HEK293 (cell line): ENCODE data around the gene CLMN.

ENCODE experiments used
- CTCF ChIA-PET: fragments of 350-600 bp; formaldehyde crosslinking; extraction: SDS; loops from one replicate; lab custom pipeline; 2021; ENCODE audit warnings: antibody characterized with exemption; lab: Yijun Ruan, JAX
- POLR2A ChIA-PET: fragments of 300-600 bp; formaldehyde crosslinking; extraction: SDS; loops from one replicate; lab custom pipeline; 2020; ENCODE audit warnings: antibody characterized with exemption, inconsistent platforms; lab: Yijun Ruan, JAX
- H3K27ac ChIP-seq: fragments of 200-500 bp; sonication (Bioruptor generic); 2 replicates; pipeline ENCODE4 v1.5.1; 2014; ENCODE audit warnings: low read depth, low read length, control low read depth, inconsistent platforms; ENCODE audit errors: extremely low read depth
- H3K36me3 ChIP-seq, 2 experiments: fragments of 200-500 bp in 1 of 2; sonication (Bioruptor generic) in 1 of 2; 1 replicate in 1 of 2; 2 replicates in 1 of 2; pipeline ENCODE4 v1.5.1; 2014 to 2017; ENCODE audit warnings: inconsistent platforms in 2 of 2, low read length in 2 of 2; ENCODE audit not compliant: control insufficient read depth in 2 of 2, insufficient read depth in 1 of 2
- H3K4me1 ChIP-seq: fragments of 200-500 bp; sonication (Bioruptor generic); 2 replicates; pipeline ENCODE4 v1.5.1; 2014; ENCODE audit warnings: mild to moderate bottlenecking, low read length, inconsistent platforms; ENCODE audit not compliant: control insufficient read depth, insufficient read depth
- H3K4me3 ChIP-seq: 2 replicates; pipeline ENCODE4 v1.5.1; 2011; ENCODE audit warnings: low read depth, mild to moderate bottlenecking, control low read depth, low read length, moderate library complexity
- H3K9me3 ChIP-seq: fragments of 200-500 bp; sonication (Bioruptor generic); 2 replicates; pipeline ENCODE4 v1.5.1; 2014; ENCODE audit warnings: low read depth, low read length, inconsistent platforms; ENCODE audit not compliant: control insufficient read depth, insufficient read depth
- BCL11A ChIP-seq: fragments of 450-650 bp; formaldehyde crosslinking; IDR thresholded peaks from 2 replicates; pipeline ENCODE4 v1.5.1; 2016; ENCODE audit warnings: low read depth, missing biosample characterization, missing genetic modification characterization
- FEZF1 ChIP-seq: fragments of 450-650 bp; formaldehyde crosslinking; IDR thresholded peaks from 2 replicates; pipeline ENCODE4 v1.5.1; 2016; ENCODE audit warnings: missing biosample characterization, missing genetic modification characterization
- PRDM2 ChIP-seq: fragments of 450-650 bp; formaldehyde crosslinking; IDR thresholded peaks from 2 replicates; pipeline ENCODE4 v1.5.1; 2016; ENCODE audit warnings: missing biosample characterization, missing genetic modification characterization, borderline replicate concordance
- SP2 ChIP-seq: fragments of 450-650 bp; formaldehyde crosslinking; IDR thresholded peaks from 2 replicates; pipeline ENCODE4 v1.5.1; 2016; ENCODE audit warnings: missing biosample characterization, missing genetic modification characterization
- ZBTB10 ChIP-seq: fragments of 450-650 bp; formaldehyde crosslinking; IDR thresholded peaks from 2 replicates; pipeline ENCODE4 v1.5.1; 2016; ENCODE audit warnings: missing biosample characterization, missing genetic modification characterization
- ZBTB21 ChIP-seq: fragments of 450-650 bp; formaldehyde crosslinking; IDR thresholded peaks from 2 replicates; pipeline ENCODE4 v1.5.1; 2017; ENCODE audit warnings: missing biosample characterization, missing genetic modification characterization
- ZBTB7A ChIP-seq: fragments of 450-650 bp; formaldehyde crosslinking; IDR thresholded peaks from 2 replicates; pipeline ENCODE4 v1.5.1; 2016; ENCODE audit warnings: low read depth, missing biosample characterization, missing genetic modification characterization
- ZNF214 ChIP-seq: fragments of 450-650 bp; formaldehyde crosslinking; IDR thresholded peaks from 2 replicates; pipeline ENCODE4 v1.5.1; 2017; ENCODE audit warnings: missing biosample characterization, mild to moderate bottlenecking, missing genetic modification characterization, borderline replicate concordance
- ZNF248 ChIP-seq: fragments of 450-650 bp; formaldehyde crosslinking; IDR thresholded peaks from 2 replicates; pipeline ENCODE4 v1.5.1; 2017; ENCODE audit warnings: missing biosample characterization, missing genetic modification characterization
- ZNF311 ChIP-seq: fragments of 450-650 bp; formaldehyde crosslinking; IDR thresholded peaks from 2 replicates; pipeline ENCODE4 v1.5.1; 2017; ENCODE audit warnings: missing biosample characterization, missing genetic modification characterization, borderline replicate concordance
- ZNF350 ChIP-seq: fragments of 450-650 bp; formaldehyde crosslinking; IDR thresholded peaks from 2 replicates; pipeline ENCODE4 v1.5.0; 2017; ENCODE audit warnings: missing biosample characterization, mild to moderate bottlenecking, missing genetic modification characterization
- ZNF513 ChIP-seq: fragments of 450-650 bp; IDR thresholded peaks from 2 replicates; pipeline ENCODE4 v1.5.1; 2018; ENCODE audit warnings: missing biosample characterization, missing genetic modification characterization
- ZNF521 ChIP-seq: fragments of 450-650 bp; formaldehyde crosslinking; IDR thresholded peaks from 2 replicates; pipeline ENCODE4 v1.5.1; 2017; ENCODE audit warnings: missing biosample characterization, mild to moderate bottlenecking, missing genetic modification characterization
- ZNF529 ChIP-seq: fragments of 450-650 bp; formaldehyde crosslinking; IDR thresholded peaks from 2 replicates; pipeline ENCODE4 v1.5.1; 2017; ENCODE audit warnings: missing genetic modification characterization, missing biosample characterization; ENCODE audit not compliant: insufficient replicate concordance
- ZNF544 ChIP-seq: fragments of 450-650 bp; formaldehyde crosslinking; IDR thresholded peaks from 2 replicates; pipeline ENCODE4 v1.5.0; 2017; ENCODE audit warnings: missing biosample characterization, missing genetic modification characterization
- ZNF549 ChIP-seq: fragments of 450-650 bp; IDR thresholded peaks from 2 replicates; pipeline ENCODE4 v1.5.1; 2018; ENCODE audit warnings: missing biosample characterization, missing genetic modification characterization, mild to moderate bottlenecking, inconsistent platforms, moderate library complexity
- ZNF560 ChIP-seq: fragments of 450-650 bp; formaldehyde crosslinking; IDR thresholded peaks from 2 replicates; pipeline ENCODE4 v1.5.1; 2017; ENCODE audit warnings: missing biosample characterization, missing genetic modification characterization, borderline replicate concordance
- ZNF785 ChIP-seq: fragments of 450-650 bp; formaldehyde crosslinking; IDR thresholded peaks from 2 replicates; pipeline ENCODE4 v1.5.1; 2016; ENCODE audit warnings: missing biosample characterization, missing genetic modification characterization
- ZNF792 ChIP-seq: fragments of 450-650 bp; formaldehyde crosslinking; IDR thresholded peaks from 2 replicates; pipeline ENCODE4 v1.5.1; 2016; ENCODE audit warnings: missing biosample characterization, missing genetic modification characterization
- ZSCAN30 ChIP-seq: fragments of 450-650 bp; IDR thresholded peaks from 2 replicates; pipeline ENCODE4 v1.5.1; 2018; ENCODE audit warnings: missing biosample characterization, mild to moderate bottlenecking, missing genetic modification characterization, moderate library complexity

The CLMN gene

GRCh38 chr14:95257521-95257920 is 62.2 kb downstream of the CLMN start (continued):
- TF ChIP-seq ZNF549 (tag by site-specific recombination) (no peak), ZNF529 (no peak), PRDM2 (tag by site-specific recombination) (no peak)
- TF ChIP-seq, all 188 proteins: peak for 0

GRCh38 chr14:95256776-95257060 is 63.0 kb downstream of the CLMN start:
- Histone ChIP-seq H3K27ac (no peak overlapping the region), H3K9me3 (no peaks in the 10 kb centered on the region), H3K4me3 (no peak overlapping the region), H3K36me3 (no peaks in the 10 kb centered on the region; a peak in 1 of 3 replicates), H3K4me1 (peaks cover 9% of the 10 kb centered on the region; the same call in 1 of the 2 replicates)
- POLR2A ChIA-PET = no interaction called here
- TF ChIP-seq ZNF521 (tag by site-specific recombination) (no peak), ZNF792 (tag by site-specific recombination) (no peak), ZBTB7A (tag by site-specific recombination) (no peak), FEZF1 (tag by site-specific recombination) (no peak), ZBTB21 (tag by site-specific recombination) (no peak), ZNF513 (no peak)
- CTCF ChIA-PET = no interaction called here

GRCh38 chr14:95256002-95256775 is 63.5 kb downstream of the CLMN start:
- Histone ChIP-seq H3K4me3 (no peak overlapping the region), H3K4me1 (peaks cover 9% of the 10 kb centered on the region; the same call in 1 of the 2 replicates), H3K9me3 (no peaks in the 10 kb centered on the region), H3K27ac (no peak overlapping the region), H3K36me3 (no peaks in the 10 kb centered on the region; a peak in 1 of 3 replicates)
- ChIA-PET CTCF (no interaction called here), POLR2A (no interaction called here)
- TF ChIP-seq SP2 (peak; percentile 24), ZNF544 (no peak), ZBTB10 (tag by site-specific recombination) (no peak), ZNF214 (tag by site-specific recombination) (no peak), ZNF248 (tag by site-specific recombination) (no peak), ZNF785 (tag by site-specific recombination) (no peak), ZNF350 (no peak), ZSCAN30 (tag by site-specific recombination) (peak; percentile 61; the same call in 1 of the 2 replicates), ZNF560 (tag by site-specific recombination) (no peak), BCL11A (tag by site-specific recombination) (no peak), ZNF311 (no peak)
